ENCODE results near the gene HOMER1.

HOMER1 gene

DNA sequence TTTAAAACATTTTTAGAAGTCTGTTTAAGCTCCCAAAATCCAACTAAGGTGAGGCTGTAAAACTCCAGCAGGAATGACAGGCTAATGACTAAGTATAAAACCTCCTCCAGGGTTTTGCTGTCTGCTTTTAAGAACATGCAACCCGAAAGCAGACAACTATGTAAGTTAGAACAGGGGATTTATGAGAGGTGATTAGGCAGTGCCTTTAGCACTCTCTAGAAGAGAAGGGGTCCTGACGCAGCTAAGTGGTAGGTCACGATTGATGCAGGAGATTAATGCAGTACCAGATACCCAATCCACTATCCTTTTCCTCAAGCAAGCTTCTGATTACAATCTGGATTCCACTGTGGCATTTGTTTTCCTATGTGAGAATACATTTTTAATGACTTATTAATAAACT lies 25.9 kb downstream of the HOMER1 start:
- no peak for DNase-seq

DNA sequence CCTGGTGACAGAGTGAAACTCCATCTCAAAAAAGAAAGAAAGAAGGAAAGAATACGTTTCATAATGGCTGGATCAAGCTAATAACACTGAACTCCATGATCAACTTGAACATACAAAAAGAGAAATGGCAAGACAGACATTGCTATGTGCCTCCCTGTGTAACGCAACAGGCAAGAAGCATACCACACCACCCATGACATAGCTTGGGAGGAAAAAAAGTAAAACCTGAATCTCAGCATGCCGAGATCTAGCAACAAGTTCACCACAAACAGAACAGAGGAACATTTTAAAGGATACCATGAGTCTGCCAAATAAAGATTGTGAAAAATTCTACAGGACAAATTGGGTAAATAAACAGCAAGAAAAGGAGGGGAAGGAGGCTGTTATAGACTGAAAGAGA lies 26.7 kb downstream of the HOMER1 start:
- no peak for DNase-seq

DNA sequence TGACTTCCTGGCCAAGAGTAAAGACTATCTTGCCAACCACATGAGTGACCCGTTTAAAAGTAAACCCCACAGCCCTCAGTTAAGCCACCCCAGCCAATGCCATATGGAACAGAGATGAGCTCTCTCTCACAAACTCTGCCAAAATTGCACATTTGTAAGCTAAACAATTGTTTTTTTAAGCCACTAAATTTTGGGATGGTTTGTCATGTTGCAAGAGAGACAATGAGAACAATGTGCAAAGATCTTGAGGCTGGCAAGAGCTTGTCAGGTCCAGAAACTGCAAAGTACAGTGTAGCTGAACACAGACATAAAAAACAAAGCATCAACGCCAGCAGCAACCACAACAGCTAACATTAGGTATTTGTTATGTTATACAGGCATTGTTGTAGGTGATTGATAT lies 27.8 kb downstream of the HOMER1 start:
- DNase-seq: no peak

DNA sequence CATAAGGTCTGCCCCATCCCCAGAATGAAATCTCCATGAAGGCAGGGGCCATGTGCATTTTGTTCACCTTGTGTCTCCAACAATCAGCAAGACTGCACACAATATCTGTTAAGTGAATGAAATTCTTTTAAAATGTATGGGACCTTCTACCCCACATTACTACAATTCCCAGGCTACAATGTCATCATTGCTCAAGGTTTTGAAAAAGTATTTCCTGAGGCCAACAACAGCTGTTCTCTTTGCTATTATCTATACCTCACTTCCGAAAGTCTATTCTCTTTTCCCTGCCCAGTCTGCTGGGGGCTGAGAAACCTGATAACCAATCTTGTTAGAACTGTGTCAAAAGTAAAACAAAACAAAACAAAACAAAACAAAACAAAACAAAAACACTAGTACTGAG lies 29.2 kb downstream of the HOMER1 start:
- DNase-seq: no peak

DNA sequence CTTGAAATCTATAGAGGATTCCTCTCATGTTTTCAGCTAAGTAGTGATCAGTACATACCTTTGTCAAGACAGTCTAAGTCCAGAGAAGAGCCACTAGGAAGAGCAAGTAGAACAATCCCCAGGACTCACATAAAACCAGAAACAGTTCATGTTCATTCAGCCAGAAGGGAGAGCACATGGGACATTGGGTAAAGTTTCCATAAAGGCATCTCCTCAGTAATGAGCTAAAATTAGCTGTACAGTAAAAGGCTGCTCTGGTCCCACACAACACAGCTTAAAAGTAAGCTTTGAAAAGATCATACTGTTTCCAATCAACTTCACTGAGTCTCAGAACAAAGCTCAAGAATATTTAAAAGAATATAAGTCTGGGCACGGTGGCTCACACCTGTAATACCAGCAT lies 32.4 kb downstream of the HOMER1 start:
- DNase-seq: no peak

DNA sequence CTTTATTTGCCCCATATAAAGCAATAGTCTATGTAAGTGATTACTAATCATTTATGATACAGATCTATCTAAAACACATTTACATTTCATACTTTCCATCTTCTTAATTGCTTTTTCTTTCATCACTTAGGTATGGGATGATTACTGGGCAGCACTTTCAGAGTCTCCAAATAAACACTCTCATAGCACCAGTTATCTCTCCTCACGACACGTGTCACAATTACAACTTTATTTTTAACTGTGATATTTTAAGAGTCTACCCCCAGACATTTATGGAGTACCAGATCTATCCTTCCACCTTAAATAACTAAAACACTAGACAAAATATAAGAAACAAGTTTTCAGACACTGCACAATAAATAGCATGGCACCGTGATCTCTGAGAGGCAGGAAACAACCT lies 32.9 kb downstream of the HOMER1 start:
- no peak for DNase-seq

DNA sequence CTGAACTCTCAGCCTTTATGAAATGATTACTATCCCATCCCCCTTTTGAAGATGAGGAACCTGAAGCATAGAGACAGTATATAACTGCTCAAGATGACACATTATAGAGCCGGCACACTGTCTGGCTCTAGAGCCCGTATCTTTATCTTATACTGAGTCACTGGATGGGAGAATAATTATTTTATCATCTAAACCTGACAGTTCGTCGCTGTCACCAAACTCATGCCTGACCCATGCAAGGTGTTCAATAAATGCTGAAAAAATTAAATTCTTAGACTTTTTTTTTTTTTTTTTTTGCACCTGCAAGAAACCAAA lies 38.8 kb downstream of the HOMER1 start:
- DNase-seq: no peak

DNA sequence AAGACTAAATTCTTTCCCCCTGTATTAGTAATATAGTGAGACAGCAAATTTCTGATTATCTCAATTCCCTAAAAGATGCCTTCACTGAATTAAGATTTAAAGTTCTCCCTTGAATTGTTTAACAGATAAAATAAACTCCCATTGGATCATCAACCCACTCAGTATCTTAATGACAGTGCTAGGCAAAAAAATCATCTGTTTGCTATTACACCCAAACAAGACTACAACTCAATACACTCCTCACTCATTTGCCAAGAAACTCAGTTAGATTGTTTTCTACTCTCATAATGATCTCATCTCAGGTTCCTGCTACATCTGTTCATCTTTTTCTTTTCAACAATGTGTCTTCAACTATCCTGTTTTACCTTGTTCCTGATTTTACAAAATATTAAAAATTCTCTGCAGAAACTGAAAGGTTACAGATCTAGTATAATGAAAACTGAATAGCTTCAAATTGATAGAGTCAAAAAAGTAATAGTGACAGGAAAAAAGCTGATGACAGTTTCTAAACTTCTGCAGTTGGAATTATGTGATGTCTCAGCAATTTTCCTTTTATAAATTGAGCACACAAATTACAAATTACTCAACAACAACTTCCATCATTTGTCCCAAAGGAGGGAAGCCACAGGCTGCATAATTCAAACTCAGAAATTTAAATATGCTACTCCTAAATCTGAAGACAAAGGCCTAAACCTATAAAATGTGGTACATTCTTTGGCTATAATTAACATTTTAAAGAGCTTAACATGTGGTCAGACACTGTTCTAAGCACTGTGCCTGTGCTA lies 39.4 kb downstream of the HOMER1 start:
- DNase-seq: no peak

DNA sequence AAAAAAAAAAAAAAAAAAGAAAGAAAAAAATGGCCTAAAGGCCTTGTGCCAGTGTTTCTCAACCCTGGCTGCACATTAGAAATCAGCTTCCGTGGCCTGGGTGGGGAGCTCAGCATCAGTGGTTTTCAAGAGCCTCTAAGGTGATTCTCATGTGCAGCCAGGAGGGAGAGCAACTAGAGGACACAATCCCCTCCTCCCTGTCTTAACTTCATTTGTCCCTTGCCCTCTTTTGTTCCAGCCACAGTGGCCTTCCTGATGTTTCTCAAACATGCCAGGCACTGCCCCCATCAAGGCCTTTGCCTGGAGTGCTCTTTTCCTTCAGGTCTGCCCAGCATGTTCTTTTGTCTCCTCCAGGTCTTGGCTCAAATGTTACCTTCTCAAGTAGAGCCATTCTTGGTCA lies 42.4 kb downstream of the HOMER1 start:
- no peak for DNase-seq

DNA sequence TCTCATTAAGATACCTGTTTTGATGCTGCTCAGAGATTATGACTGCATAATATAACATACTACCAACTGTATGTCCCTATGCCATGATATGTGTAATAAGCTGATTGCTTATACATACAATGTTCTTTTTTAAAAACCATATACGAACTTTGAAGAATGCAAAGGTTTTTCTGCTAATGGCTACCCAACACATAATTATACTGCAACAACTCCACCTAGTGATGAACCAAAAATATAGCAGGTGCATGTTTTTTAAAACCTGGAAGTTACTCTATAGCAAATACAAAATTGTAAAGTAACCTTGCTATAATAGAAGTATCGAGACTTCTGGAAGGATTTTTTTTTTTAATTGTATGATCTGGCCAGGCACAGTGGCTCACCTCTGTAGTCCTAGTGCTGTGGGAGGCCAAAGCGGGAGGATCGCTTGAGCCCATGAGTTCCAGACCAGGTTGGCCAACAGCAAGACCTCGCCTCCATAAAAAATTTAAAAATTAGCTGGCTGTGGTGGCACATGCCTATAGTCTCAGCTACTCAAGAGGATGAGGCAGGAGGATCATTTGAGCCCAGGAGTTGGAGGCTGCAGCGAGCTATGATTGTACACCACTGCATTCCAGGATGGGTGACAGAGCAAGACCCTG lies 49.1 kb downstream of the HOMER1 start:
- DNase-seq: no peak

DNA sequence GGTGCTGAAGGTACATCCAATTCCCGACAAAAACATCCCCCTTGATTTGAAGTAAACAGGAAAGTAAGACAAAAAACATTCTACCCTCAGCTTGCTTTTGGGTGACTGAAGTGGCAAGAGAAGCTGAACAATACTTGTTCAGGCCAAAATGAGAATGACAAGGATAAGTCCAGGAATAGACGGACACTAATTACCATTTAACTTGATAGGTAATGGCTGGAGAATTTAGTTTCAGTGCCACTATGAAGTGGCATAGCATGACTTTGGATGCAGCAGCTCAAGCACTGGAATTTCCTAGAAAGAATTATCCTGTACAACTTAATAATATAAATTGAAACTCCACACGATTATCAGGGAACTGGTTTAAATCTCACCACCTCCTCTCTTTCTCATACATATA lies 49.7 kb downstream of the HOMER1 start:
- DNase-seq: no peak

DNA sequence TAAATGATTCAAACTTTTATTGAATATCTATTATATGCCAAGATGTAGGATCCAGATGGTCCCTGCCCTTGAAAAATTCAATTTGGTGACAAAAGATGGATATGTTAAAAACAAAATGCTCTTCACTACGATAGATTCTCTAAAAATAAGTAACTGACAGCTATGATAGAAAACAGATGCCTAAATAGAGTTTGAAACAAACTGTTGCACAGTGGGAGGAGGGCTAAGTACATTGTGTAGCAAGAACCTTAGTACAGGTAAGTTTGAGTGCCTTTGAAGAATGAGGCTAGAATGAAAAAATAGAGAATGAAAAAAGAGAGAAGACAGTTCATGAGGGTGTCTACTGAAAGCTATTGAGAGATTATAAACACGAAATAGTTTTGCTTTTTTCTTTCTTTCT lies 54.3 kb downstream of the HOMER1 start:
- DNase-seq: no peak

DNA sequence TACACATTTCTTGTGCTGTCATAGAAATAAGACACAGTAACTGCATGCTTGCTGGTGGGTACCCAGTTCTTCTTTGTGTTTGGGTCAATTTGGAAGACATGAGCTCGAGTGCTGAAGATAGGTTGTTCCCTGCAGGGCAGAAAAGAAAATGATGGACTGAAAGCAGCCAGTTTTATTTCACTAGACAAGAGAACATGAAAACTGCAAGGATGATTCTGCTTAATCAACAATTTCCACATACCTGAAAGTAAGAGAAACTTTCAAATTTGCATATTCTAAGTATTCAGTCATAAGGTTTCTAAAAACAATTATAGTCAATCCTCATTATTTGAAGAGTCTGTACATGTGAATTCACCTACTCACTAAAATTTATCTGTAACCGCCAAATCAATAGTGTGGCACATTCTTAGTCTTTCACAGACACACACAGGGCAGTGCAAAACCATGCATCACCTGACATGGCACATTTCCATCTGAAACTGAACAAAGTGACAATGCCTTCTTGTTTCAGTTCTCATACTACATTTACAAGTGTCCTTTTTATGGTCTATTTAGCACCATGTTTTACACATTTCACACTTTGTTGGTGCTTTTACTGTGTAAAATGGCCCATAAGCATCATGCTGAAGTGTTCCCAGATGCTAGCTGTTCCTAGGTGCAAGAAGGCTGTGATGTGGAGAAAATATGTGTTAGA lies 56.9 kb downstream of the HOMER1 start:
- no peak for DNase-seq

DNA sequence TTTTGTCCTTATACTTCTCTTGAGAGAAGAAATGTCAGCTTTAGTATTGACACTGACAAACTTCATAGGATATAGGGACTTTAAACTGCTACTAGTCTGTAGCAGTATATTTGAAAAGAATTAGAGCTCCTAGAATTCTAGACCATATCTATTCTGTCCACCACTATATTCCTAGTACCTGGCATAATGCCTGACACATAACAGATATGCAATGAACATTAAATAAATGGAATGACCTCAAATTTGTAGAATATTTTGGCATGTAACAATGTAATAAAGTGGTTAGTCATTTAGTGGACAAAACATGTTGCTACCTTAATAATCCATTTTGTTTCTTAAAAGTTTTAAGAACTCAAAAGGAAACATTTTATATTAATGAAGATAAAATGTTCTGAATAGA lies 57.5 kb downstream of the HOMER1 start:
- DNase-seq: no peak

DNA sequence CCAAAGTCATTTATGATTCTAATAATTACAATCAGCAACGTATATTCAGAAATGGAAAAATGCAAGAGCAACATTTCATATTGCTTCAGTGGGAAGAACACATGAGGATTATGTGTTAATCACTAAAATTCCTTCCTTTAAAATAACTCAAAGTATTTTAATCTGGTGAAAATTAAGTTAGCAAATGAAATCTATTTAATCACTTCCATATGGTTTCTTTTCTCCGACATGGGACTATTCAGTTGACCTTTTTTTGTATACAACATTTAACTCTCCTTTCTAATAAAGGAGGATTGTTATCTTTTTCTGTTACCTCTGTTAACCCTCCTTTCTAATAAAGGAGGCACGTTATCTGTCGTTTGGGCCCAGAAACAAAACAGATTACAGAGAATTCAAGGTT lies 59.9 kb downstream of the HOMER1 start:
- no peak for DNase-seq

DNA sequence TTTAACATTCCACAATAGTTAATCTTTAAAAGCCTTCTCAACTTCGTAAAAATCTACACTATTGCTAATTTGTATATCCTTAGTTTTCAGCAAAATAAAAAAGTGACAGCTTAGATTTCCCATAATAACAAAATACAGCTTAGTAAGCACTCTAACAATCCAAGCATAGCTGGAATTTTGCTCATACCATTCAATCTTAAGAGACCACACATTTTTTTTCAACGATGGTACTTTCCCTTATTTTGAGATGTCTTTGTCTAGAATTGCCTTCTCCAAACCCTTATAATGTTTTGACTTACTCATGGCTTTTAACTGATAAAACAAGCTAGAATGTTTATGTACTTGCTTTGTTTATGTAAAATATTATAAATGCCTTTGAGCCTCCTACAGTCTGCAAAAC lies 65.6 kb downstream of the HOMER1 start:
- no peak for DNase-seq

DNA sequence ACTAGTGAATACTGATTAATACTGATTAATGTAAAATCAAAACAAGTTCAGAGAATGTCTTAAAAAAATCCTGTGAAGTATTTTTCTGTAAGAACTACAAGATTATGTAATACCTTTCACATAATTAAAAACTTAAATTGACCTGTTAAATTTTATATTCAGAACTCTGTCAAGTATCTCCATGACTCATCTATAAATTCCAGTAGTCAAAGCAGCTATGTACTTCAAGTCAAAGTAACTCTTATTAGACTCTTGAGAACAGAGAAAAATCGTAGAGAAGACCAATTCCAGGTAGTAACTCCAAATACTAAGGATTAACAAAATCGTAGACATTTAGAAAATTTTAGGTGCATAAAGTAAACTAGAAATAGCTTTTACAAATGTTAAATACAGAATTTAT lies 77.1 kb downstream of the HOMER1 start:
- no peak for DNase-seq

DNA sequence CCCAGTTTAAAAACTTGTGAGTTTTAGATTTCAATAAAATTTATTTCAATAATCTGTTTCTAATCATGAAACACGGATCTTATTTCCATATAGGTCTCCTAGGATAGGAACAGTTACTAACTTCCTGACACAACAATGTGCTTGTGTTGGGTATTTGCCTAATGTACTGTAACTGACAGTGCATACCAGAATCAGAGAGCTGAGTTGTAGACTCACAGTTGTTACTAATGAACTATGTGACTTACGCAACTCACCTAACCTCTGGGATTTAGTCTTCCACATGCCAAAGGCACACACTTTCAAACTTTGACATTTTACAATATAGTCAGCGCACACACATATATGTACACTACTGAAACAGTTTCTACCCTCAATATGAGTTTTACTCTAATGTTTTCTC lies 77.7 kb downstream of the HOMER1 start:
- no peak for DNase-seq

DNA sequence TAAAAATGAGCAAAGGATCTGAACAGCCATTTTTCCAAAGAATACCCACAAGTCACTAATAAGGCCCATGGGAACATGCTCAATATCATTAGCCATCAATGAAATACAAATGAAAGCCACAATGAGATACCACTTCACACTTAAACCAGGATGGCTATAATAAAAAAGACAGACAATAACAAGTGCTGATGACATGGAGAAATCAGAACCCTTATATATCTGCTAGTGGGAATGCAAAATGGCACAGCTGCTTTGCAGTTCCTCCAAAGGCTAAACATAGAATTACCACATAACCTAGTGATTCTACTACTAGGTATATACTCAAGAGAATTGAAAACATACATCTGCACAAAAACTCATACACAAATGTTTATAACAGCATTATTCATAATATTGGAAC lies 83.7 kb downstream of the HOMER1 start:
- DNase-seq: no peak

DNA sequence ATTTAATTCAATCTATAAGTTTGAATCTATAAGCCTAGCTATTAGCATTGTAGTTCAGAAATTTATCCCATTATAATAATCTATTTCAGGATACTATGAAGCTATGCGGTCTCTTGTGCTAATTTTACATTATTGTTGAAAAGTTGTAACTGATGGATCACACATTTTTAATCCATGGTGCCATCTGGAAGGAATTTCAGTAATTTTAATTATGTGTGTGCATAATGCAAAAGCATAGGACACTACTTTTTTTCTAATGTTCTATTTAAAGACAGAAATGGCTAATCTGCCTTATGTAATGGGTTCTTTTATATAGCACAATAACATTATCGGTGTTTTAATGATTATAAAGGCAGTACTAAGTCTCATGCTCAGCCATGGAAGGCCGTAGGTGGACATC lies 90.6 kb downstream of the HOMER1 start:
- no peak for DNase-seq

DNA sequence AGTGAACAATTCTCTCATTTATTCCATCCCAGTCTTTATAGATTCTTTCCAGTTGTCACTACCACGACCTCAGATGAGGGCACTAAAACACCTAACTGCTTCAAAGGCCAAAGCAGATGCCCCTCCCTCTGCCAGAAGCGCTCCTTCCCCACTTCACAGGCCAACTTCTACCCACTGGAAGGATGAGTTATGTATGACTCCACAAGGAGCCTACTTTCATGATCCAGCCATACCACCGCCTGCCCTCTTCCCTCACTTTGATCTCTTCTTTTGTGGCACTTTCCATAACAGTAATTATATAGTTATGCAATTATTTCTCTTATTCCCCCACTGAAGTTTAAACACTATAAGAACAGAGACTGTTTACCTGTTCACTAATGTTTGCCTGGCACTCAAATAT lies 93.7 kb downstream of the HOMER1 start:
- DNase-seq: no peak

DNA sequence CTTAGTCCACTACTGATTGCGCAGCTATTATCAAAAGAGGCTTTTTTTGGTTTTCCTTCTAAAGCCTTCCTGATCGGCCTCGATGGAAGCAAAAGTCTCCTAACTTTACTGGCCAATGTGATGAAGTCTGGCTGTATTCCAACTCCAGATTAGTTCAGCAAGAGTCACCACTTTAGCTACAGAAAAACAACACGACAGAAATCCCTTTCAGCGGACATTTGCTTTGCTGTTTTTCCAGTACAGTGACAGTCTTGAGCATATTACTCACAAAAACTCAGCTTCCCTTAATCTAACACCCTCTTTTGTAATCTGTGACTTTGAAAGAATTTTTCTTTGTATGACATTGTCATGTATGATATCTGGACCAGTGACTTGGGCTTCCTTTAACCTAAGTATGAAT lies 95.7 kb downstream of the HOMER1 start:
- DNase-seq: no peak

DNA sequence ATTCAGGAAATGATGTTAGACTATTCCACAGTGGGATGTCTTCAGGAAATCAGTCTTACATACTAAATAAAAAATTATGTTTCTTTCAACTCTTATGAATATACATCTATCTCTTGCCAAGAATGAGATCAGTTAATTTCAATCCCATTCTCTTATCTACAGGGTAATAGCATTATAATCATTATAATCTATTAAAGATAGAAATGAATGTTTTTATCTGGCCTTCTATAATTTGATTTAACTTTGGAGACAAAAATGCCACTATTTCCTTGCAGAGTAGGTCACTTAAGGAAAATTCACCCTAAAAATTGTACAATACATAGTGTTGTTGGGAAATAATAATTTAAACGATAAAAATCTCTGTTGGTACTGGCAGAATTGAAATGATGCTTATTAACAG lies 96.4 kb downstream of the HOMER1 start:
- no peak for DNase-seq

DNA sequence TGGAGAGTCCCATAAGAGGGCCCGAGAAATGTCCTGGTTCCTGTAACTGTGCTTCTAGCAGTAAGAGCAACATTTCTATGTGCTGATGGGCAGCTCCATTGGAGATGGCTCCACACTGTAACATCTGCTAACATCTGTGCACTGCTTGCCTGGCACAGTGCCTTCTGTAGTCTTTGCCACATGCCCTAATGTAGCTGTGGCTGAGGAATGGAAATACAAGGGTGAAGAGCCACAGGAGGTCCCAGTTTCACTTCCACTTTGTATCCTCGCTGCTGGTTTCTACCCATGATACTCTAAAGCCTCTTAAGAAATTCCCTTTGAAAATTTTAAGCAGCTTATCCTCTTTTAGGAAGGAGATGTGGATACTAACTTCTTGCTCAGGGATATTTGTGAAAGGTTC lies 97.4 kb downstream of the HOMER1 start:
- no peak for DNase-seq

DNA sequence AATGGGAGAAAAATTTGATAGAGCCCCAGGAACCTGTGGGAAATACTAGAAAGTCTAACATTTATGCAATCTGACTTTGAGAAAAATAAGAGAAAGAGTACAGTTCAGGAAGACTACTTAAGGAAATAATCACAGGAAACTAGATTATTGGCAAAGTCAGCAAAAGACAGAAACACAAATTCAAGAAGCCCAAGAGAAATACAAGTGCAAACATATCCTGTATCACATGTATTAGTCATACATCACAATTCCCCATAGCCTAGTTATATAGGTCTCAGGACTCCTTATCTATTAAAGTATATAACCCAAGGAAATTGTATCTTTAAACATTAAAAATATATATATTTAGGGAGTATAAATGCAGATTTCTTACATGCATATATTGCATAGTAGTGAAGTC lies 100.8 kb downstream of the HOMER1 start:
- no peak for DNase-seq

Measured in stimulated activated naive CD4-positive, alpha-beta T cell treated with Interleukin-2 at 50 U/mL for 16 hours (primary cell).